Epidermal melanocyte (primary cell): Measurements from ENCODE around the gene ATP8A1.
"Not testable (repeated sequence)": the region's sequence is repeated elsewhere in the genome, so short reads cannot be mapped to it uniquely, and the experiment has no call there.

Experiments used
- DNase-seq: peaks from one replicate; pipeline ENCODE4 v3.0.0; 2011; ENCODE audit warnings: low spot score; ENCODE audit not compliant: insufficient read length

ATP8A1 gene

DNA sequence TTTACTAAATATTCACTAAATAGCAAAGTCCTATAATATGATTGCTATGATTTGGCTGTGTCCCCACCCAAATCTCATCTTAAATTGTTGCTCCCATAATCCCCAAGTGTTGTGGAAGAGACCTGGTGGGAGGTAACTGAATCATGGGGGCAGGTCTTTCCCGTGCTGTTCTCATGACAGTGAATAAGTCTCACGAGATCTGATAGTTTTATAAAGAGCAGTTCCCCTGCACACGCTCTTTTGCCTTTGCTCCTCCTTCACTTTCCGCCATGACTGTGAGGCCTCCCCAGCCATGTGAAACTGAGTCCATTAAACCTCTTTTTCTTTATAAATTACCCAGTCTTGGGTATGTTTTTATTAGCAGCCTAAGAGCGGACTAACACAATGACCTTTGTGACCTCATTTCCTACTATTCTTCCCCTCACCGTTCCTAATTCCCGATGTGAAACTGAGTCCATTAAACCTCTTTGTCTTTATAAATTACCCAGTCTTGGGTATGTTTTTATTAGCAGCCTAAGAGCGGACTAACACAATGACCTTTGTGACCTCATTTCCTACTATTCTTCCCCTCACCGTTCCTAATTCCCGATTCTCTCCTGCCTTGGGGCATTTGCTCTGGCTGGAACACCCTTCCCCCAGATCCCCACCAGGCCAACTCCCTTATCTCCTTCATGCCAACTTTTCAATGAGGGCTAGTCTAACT lies 4.2 kb downstream of the ATP8A1 start:
- not testable (repeated sequence) for DNase-seq

DNA sequence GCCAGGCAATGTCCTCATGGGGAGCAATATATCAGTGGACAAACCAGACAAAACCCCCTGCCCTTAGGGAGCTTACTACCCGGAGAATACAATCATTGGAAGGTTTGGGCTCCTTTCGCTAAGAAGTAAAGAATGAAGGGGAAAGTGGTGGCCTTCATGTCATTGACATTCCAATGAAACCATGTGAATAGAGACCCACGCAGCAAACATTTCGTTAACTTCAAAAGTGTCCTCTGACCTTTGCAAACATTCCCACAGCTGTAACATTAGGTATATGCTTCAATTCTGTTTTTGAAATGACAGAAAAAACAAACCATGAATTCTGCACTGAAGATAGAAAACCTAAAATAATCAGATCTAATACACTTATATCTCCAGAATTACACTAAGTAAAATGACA lies 7.0 kb downstream of the ATP8A1 start:
- DNase-seq = no peak

DNA sequence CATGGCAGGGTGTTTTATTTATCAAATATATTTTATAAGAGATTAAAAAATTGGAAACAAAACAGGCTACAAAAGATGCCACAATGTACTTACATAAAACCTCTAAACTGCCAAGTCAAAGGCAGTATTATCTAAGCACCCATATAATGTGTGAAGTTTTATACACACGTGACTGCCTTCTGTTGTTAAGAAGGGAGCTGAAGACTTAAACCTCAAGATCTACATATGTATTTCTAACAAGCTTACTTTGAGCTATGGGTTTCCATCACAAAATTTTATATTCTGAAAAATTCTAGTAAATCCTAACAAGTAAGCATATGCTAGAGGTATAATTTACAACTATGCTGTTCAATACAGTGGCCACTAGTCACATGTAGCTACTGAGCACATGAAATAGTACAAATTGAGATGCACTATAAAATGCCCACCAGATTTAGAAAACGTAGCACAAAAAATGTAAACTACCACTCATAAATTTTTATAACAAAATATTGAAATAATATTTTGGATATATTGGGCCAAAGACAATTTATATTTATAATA lies 9.8 kb downstream of the ATP8A1 start:
- no peak for DNase-seq

DNA sequence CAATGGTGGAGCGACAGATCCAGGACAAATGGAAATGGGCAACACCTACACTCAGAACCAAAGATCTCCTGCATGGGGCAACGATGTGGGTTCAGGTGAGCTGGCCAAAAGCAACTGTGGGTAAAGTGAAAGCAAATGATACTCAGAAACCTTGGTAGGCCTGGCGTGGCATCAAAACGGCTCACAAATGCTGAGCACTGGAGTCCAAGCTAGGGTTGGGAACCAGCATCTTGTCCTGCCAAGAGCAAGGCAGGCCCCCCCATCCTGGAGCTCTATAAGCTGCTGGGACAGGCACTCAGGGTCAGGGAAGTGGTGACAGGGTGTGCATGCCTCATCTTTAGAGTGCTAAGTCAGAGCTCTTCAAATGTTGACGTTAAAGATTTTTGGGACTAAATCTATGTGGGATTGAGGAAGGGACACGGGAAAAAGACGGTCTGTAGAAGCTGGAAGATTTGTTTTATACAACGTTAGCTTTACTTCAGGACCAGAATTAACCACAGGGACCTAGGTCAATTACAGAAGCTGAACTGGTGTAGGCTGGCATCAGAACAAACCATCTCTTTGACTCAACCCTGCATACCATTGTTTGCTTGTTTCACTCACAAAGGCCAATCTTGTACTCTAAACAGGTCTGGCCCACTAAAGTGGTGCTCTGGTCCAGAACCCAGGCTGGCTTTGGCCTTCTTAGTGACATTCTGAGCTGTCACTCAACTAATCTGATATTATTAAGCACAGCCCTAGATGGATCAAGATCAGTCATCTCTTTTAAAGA lies 10.7 kb downstream of the ATP8A1 start:
- no peak for DNase-seq

DNA sequence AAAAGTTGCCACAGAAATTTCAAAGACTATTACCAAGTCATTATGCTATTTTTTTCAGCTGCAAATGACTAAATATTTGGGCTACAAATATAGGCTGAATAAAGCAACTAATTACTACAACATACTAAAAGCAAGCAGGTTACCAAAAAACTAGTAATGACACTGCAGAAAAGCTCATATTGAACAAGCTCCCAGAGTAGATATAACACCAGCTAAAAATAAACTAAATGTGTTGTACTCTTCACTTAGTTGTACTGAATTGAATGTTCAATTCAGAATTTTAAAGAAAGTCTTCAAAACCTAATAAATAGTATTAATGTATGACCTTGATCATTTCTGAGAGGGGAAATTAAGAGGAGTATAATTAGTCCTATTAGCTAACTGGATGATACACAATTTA lies 12.0 kb downstream of the ATP8A1 start:
- DNase-seq = no peak

DNA sequence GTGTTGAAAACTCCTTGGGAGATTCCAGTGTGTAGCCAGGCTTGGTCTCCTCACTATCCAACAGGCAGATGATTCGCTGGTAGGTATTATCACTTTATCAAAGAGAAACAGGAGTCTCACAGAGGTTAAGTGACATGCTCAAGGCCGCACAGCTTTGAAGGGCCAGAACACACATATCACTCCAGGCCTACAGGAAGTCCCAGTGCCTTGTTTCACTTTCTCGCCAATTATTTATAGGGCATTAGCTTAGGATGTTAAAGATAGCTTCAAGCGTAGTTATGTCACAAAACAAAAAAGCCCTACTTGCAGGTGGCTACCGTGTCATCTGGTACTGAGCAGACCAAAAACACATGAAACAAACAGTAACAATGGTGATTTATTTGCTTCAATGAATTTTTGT lies 13.2 kb downstream of the ATP8A1 start:
- DNase-seq = no peak

DNA sequence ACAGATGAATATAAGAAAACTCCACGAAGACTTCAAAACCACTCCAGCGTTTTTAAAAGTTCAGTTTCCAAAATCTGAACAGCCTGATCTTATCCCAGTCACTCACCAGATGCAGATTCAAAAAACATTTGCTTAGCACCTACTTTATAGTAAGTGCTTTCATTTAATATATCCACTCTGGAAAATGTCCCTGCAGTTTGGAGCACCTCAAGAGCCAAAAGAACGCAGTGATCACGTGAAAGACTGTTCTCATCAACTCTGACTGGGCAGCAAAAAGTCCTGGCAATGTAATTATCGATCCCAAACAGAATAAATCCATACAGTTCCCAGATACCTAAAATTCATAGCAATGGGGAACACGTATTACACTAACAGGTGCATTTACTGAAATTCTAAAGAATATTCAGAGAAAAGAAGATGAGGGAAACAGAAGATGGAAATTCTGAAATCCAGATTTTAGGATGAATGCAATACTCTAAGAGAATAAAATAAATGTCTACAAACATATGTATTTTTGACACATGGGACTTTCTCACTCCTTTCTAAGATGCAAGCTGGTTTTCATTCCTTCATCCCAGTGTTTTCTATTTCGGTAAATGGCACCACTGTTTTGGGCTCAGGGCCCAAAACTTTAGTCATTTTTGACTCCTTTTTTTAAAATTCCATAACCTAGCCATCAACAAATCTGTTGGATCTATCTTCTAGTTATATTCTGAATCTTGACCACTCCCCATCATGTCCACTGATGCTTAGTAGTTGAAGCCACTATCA lies 13.9 kb downstream of the ATP8A1 start:
- no peak for DNase-seq

DNA sequence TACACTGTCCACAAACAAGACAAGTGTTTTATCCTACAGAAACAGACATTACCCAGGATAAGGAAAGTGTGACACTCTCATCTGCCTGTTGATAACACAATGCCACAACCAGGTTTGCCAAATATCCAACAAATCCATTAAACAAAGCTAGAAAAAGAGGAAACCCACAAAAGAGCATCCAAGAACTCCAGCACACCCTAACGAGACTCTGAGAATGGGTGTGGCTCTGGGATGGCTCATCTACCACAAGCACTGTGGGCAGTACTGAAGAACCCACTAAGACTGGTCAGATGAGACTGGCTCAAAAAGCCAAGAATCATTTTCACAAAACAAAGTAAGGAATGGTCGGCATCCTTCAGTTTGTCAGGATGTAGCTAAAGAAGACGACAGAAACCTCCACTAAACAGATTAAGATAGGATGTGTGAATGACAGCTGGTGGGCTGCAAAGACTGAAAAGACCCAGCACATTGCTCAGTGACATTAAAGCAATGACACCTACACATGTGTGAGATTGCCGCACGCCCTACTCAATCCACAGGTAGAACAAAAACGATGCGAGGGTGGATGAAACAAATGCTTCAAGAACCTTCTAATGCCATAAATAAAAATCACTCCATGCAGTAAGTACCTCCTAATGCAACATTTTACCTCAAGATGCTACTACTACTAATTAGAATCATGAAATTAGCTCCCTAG lies 14.7 kb downstream of the ATP8A1 start:
- no peak for DNase-seq

DNA sequence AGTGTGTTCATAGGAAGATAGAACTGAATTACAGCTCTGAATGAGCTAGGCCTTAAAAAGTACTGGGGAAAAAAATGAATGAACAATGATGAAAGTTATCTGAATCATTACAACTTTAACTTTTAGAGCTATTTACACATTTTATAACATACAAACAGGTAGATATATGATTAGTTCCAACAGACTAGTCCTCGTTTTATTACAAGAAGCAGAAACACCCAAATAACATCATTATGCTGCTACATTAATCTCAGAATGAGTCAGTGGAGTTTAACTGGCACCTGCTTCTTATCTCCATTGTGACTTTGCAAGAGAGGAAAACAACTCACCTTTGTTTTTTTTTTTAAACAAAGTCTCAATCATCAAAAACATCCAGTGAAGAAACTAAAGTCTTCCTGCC lies 15.2 kb downstream of the ATP8A1 start:
- no peak for DNase-seq

DNA sequence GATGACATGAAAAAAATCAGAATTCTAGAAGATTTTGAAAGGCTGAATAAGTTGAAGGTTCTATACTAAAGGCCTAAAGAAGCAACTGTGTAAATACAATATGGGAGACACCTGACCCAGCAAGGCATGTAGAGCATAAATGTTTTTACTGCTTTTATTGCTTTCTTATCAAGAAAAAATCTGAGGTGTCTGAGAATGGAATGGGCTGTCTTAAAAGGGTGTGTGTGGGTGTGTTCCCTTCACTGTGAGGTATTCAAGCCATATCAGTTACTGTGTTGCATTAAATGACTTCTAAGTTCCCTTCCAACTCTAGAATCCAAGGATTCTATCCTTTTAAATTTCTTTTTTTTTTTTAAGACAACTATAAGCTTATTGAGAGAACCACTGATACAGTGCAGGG lies 15.7 kb downstream of the ATP8A1 start:
- DNase-seq = no peak

DNA sequence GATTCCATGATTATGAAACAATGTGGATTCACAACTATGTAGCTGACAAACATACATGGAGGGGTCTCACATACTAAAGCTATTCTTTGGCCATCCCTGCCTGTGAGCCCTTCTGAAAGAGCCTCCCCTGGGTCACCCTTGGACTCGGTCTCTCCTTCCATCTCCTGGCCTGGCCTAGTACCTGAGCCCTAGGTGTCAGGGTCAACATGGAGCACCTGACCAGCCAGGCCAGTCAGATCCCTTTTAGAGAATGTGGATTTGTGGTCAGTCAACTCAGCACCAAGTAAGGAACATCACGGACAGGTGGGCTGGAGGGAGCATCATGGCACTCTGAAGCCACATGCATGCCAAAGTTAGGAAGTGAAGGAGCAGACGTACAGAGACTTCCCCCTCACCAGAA lies 16.3 kb downstream of the ATP8A1 start:
- no peak for DNase-seq

DNA sequence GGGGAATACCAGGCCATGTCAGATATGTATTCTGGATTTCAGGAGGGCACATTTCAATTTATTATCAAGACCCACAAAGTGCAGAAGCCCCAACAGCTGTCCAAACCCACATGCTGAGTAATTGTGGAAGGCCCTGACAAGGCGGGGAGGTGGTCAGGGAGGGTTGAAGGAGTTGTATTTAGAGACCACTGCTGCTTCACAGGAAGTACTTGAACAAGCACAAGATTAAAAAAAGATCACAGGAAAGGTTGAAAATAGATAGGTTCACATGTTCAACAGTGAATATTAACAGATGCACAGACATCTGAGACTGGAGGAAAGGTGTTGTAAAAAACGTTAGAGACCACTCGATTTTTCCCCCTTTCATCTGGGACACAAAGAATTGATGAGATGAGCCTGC lies 17.9 kb downstream of the ATP8A1 start:
- no peak for DNase-seq

DNA sequence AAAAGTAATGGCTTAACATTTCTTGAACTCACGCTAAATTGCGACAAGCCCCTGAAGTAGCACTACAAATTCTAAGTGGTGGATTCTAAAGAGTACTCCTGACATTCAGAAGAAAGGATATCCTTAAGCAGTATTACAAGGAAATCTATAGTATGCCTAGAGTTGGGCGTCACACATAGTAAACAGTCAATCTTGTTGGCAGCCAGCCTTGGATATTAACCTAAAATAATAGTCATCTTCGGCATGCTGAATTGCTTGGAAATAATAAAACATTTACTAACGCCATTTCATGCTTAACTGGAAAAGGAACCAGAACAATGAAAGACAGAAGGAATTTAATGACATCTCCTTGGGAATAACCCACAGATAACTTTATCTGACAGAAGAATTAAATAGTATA lies 18.6 kb downstream of the ATP8A1 start:
- DNase-seq = no peak

DNA sequence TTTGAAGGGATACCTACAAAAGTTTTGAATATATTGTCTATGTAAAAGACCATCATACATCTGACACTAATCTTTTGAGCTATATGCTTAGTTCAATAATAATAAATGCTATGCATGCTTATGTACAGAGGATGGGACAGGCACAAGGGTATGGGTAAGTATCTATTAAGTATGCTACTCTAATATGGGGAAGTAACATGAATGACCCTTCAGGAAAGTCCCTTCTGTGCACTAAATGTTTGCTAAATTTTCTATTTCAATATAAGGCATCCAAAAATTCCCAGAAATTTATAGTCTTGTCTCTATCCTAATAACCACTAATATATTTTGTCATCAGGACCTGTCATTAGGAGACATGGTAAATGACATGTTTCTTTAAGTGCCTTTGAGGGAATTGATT lies 19.0 kb downstream of the ATP8A1 start:
- no peak for DNase-seq

DNA sequence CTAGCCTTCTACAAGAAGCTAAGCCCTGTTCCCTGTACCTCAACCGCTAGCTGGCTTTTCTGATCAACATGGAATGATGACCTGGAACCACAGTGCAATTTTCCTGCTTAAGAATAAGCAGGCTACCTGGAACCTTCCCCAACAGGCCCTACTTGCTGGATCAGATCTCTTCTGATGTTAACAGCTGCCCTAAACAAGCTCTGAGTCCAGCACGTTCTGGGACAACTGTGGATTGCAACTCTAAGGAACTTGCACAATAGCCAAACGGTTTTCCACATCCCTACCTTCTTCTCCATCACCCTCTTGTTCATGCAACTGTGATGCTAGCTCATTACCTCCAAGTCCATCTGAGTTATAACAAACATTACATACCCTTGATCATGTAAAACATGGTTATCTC lies 19.8 kb downstream of the ATP8A1 start:
- no peak for DNase-seq

DNA sequence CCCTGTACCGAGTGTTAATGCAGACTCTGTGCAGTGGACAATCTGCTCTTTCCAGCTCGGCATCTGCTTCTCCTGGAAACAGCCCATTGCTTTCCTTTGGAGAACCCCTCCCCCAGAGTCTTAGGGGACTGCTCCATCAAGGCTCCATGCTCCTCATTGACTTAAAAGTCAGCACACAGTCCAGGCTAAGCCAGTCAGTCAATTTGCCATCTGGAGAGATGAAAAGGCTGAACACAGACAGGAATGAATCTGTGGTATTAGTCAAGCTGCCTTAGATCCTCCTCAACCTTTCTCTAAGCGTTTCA lies 20.3 kb downstream of the ATP8A1 start:
- no peak for DNase-seq

DNA sequence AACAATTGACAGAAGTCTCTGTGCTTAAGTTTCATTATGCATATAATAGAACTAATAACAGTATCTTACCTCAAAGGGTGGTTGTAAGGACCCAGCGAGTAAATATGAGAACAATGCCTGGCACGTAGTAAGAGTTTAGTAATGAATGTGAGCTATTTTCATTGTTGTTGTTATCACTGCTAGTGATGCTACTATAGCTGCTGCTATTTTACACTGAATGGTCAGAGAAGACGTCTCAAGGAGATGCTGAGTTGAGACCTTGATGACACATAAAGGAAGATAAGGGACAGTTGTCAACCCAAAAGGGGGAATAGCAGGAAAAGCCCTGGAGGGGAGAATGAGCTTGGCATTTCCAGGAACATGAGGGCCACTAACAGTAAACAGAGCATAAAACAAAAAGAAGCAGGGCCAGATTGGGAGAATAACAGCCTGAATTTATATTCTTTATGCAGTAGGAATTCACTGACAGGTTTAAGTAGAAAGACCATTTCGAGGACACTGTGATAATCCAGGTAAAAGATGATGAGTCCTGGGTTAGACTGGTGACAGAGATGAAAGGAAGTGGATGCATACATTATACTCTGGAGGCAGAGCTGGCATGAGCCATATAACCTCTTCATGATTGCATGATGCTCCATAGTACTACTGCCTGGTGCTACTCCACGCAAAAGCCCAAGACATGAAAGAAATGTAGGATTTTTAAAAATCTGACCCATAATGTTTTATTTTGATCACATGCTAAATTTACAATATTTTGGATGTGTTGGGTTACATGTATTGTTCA lies 23.1 kb downstream of the ATP8A1 start:
- no peak for DNase-seq

DNA sequence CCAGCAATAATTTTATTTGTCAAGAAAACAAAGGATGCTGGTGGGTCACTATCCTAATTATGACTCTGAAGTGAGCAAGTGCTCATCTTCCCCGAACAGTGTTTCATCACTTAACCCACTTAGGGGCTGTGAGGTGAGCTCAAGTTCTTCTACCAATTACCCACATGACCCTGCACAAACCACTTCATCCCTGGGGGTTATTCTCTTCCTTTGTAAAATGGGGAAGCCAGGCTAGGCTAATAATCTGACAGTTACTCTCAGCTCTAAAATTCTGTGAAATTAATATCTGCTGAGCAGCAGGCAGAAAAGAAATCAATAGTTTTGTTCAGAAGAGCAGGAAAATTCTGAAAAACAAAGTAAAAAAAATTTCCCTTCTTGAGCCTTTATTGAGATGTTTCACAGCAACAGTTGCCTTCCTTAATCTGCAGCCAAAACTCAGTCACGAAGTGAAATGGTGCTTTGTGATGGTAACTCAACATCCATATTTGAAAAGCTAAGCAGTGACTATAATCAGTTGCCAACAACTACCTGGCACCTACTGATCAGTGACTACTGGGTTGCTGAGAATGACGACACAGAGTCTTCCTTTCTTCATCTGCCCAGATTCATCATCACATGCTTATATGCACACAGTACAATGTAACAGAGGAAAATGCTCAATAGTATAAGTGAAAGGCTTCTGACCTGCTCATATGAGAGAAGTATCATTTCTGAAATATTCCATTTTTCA lies 24.1 kb downstream of the ATP8A1 start:
- DNase-seq = no peak

DNA sequence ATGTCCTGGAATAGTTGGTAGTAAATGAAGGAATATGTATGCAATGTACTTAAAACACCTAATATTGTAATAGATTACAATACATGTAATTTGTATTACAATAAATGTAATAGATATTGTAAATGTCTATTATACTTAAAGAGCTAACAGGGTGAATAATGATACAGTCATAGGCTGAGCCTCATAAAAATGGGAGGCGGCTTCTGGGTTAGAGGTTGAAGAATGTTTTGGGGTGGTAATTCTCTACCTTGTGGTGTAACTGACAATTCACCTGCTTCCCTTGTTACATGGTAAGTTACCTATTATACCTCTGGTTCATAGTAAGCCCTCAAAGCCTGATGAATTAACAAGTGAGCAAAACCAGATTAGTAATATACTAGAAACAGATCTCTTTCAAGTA lies 26.0 kb downstream of the ATP8A1 start:
- DNase-seq = no peak

DNA sequence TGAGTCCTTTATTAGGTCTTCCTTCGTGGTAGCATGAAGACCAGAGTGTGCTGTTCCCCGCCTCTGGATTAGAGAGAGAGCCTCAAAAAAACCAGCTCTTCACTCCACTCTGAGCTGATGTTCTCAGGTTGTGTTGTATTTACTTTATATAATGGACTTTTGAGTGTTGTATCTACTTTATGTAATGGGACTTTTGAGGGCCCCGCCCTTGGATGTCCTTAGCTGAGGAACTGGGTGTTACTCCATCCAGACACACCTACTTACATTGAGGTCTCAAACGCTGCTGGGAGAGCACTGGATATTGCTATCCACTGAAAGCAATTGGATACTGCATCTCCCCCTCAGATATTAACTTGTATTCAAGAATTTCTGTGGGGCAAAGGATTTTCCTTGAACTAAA lies 28.2 kb downstream of the ATP8A1 start:
- no peak for DNase-seq
